OCI-LY1 (cell line): ENCODE measurements around the gene CPPED1.

ENCODE experiments used
- EZH2 ChIP-seq: fragments of 200-600 bp; sonication (generic), shearing (Covaris generic); IDR thresholded peaks from 2 replicates; pipeline ENCODE4 v1.8.0; 2017; ENCODE audit warnings: borderline replicate concordance, mixed run types, mild to moderate bottlenecking, antibody characterized with exemption, low read length, moderate library complexity, mixed read lengths
- TF ChIP-seq, protein P1 (sequence below): fragments of 200-600 bp; sonication (generic), shearing (Covaris generic); IDR thresholded peaks from 2 replicates; pipeline ENCODE4 v1.5.1; 2017; ENCODE audit warnings: mild to moderate bottlenecking, antibody characterized with exemption, low read length, moderate library complexity, mixed read lengths

DNA sequence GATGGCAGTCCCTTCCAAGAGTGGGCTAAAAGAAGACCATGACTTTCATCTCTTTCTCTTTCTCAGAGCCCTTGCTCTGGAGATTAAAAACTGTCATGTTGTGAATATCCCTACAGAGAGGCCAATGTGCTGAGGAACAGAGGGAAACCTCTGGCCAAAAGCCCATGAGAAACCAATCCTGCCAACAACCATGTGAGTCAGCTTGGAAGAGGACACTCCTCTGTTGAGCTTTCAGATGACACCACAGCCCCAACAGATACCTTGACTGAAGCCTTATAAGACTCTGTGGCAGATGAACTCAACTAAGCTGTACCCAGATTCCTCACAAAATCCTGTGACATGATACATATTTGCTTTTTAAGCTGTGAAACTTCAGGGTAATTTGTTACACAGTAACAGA is 19.6 kb downstream of the CPPED1 start:
- TF ChIP-seq, protein P1, sequence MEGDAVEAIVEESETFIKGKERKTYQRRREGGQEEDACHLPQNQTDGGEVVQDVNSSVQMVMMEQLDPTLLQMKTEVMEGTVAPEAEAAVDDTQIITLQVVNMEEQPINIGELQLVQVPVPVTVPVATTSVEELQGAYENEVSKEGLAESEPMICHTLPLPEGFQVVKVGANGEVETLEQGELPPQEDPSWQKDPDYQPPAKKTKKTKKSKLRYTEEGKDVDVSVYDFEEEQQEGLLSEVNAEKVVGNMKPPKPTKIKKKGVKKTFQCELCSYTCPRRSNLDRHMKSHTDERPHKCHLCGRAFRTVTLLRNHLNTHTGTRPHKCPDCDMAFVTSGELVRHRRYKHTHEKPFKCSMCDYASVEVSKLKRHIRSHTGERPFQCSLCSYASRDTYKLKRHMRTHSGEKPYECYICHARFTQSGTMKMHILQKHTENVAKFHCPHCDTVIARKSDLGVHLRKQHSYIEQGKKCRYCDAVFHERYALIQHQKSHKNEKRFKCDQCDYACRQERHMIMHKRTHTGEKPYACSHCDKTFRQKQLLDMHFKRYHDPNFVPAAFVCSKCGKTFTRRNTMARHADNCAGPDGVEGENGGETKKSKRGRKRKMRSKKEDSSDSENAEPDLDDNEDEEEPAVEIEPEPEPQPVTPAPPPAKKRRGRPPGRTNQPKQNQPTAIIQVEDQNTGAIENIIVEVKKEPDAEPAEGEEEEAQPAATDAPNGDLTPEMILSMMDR: no peak
- TF ChIP-seq EZH2: no peak
